HuH-7 (cell line): Measurements from ENCODE around the gene DNMT1.
A peak's percentile ranks its signal among the peaks of the same experiment; 100 is the strongest.
"Not testable (repeated sequence)": the region's sequence is repeated elsewhere in the genome, so short reads cannot be mapped to it uniquely, and the experiment has no call there.

Experiments
- DNase-seq: peaks from one replicate; pipeline ENCODE4 v3.0.0; 2011; ENCODE audit warnings: low spot score

DNMT1 gene

DNA sequence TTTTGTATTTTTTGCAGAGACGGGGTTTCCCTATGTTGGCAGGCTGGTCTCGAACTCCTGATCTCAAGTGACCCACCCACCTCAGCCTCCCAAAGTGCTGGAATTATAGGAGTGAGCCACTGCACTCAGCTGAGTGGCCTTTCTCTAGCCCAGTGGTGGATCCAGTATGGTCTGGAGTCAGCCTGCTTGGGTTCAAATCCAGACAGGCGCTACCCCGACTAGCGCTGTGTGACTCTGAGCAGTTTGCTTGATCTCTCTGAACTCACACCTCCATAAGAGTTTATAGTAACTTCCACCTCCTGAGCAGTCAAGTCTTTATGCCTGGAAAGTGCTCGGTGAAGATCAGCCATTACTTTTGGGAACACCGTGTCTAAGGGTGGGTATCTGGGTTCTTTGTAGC is 25.9 kb upstream of the DNMT1 start:
- no peak for DNase-seq

DNA sequence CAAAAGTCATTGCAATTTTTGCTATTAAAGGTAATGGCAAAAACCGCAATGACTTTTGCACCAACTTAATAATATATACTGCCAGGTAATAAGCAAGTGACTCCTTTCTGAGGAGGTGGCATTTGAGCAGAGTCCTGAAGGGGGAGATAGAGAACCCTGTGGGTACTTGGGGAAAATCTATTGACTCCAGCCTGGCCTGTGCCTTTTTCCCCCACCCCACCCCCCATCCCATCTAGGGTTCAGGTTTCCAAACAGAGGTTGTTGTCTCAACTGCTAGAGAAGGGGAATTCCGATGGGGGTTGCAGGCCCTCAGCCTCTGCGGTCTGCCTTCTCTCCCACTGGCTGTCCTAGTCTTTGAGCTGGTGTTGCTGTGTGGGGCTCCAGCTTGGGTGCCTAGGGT is 24.9 kb upstream of the DNMT1 start:
- DNase-seq: peak; percentile 62

GRCh38 chr19:10217085-10217484 is 22.3 kb upstream of the DNMT1 start:
- DNase-seq: no peak

DNA sequence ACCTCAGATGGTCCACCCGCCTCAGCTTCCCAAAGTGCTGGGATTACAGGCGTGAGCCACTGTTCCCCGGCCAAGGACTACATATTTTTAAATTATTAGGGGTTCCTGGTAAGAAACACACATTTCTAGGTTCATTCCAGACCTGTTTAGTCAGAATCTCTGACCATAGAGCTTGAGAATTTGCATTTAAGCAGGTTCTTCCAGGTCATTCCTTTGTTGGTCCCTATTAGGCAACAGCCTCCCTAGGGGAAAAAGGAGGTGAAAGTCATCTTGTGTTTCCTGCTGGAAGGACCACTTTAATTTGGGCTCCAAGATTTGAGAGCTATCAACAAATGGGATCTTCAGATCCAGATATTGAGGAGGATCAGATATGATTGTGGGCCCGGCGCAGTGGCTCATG is 20.0 kb upstream of the DNMT1 start:
- no peak for DNase-seq

DNA sequence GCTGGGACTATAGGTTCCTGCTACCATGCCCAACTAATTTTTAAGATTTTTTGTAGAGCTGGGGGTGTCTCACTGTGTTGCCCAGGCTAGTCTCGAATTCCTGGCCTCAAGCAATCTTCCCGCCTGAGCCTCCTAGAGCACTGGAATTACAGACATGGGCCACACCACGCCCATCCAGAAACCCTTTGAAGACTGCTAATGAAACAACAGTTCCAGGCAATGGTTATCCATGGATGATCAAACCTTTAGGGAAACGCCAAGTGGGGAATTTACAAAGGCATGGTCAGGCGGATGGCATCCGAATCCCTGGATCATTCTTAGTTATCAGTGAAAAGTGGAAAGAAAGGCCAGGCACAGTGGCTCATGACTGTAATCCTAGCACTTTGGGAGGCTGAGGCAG is 16.9 kb upstream of the DNMT1 start:
- DNase-seq: no peak

GRCh38 chr19:10211061-10211460 is 16.3 kb upstream of the DNMT1 start:
- DNase-seq: no peak

DNA sequence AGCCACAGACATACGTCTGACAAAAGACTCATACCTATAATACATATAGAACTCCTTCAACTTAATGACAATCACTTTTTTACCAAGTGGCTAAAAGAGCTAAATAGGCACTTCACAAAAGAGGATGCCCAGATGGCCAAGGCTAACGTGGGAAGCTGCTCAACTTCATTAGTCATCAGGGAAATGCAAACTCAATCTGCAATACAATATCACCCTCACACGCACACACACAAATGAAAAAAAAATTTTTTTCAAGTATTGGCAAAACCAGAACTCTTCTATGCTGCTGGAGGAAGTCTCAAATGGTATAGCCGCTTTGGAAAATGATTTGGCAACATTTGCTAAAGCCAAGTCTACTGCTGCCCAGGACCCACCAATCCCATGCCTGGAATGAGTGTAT is 14.6 kb upstream of the DNMT1 start:
- no peak for DNase-seq

DNA sequence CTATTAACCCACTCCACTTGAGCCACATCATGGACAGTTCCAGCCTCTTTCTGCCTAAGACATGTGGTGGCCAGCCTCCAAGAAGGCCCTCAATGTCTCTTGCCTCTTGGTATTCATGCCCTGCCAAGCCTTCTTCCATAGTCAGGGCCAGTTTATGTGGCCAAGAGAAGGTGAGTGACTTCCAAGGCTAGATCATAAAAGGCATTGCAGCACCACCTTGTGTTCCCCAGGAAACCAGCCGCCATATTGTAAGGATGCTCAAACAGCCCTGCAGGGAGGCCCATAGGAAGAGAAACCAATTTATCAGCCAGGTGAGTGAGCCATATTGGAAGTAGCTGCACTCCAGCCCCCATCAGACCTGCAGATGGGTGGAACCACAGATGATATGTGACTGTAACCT is 12.3 kb upstream of the DNMT1 start:
- no peak for DNase-seq

GRCh38 chr19:10206226-10206885 is 11.6 kb upstream of the DNMT1 start:
- DNase-seq: no peak

- DNase-seq: no peak
These were observed 10.9 kb upstream of the DNMT1 start for GRCh38 chr19:10205636-10206035.

- no peak for DNase-seq
These were observed 8.9 kb upstream of the DNMT1 start for GRCh38 chr19:10203686-10204085.

DNA sequence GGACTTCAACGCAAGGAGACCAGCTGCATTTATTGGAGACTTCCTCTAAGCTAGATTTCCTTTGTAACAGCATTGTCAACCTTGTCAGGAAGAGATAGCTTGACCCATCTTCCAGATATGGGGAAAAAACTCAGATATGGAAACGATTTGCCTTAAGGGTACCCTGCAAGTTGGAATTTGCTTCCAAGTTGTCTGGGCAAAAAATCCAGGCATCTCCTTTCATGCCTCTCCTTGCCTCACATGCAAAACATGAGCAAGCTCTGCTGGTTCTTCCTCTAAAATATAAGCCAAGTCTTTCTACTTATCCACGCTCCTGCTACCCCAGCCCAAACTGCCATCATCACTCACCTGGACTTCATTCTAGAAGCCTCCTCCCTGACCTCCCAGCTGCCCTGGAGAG is 6.4 kb upstream of the DNMT1 start:
- no peak for DNase-seq

DNA sequence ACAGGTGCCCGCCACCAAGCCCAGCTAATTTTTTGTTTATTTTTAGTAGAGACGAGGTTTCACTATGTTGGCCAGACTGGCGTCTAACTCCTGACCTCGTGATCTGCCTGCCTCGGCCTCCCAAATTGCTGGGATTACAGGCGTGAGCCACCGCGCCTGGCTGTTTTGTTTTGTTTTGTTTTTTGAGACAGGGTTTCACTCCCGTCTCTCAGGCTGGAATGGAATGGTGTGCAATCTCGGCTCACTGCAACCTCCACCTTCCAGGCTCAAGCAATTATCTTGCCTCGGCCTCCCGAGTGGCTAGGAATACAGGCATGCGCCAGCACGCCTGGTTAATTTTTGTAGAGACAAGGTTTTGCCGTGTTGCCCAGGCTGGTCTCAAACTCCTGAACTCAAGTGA is 5.3 kb upstream of the DNMT1 start:
- not testable (repeated sequence) for DNase-seq

DNA sequence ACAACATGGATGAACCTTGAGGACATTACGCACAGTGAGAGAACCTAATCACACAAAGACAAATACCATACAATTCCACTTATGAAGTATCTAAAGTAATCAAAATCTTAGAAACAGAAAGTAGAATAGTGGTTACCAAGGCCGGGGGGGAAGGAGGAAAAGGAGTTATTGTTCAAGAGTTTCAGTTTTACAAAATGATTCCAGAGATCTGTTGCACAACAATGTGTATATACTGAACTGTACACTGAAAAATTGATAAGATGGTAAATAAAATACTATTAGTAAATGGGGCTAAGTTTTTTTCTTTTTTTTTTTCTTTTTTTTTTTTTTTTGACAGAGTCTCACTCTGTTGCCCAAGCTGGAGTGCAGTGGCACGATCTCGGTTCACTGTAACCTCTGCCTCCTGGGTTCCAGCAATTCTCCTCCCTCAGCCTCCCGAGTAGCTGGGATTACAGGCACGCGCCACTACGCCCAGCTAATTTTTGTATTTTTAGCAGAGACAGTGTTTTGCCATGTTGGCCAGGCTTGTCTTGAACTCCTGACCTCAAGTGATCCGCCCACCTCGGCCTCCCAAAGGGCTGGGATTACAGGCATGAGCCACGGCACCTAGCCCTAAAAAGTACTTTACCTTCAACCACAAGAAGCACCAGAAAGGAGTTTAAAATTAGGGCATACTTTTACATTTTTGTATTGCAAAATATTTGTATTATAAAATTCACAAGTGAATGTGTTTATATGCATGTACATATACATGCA is 4.3 kb upstream of the DNMT1 start:
- DNase-seq: not testable (repeated sequence)

GRCh38 chr19:10195199-10195519 is 406 bp upstream of the DNMT1 start:
- peak; percentile 7 for DNase-seq

- peak; percentile 40 for DNase-seq
These were observed 808 bp downstream of the DNMT1 start for GRCh38 chr19:10193790-10194499.

- no peak for DNase-seq
These were observed 1.8 kb downstream of the DNMT1 start for GRCh38 chr19:10192922-10193321.

DNA sequence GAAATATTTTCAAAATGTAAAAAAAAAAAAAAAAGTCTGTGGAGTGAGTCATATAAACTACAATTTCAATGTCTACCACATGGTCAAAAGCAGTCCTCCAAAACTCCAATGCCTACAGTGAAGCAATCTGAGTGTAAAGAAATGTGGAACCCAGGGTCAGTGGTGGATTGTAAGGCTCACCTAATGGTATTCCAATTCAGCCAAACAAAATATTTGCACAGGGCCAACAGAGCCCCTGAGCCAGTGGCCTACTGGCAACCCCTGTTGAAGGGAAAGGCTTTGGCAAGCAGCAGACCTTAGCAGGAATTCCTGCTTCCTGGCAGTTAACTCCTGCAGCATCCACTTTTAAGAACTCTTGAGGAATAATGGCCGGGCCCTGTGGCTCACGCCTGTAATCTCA is 3.4 kb downstream of the DNMT1 start:
- peak; percentile 10 for DNase-seq

- no peak for DNase-seq
These were observed 4.7 kb downstream of the DNMT1 start for GRCh38 chr19:10190026-10190425.

GRCh38 chr19:10189616-10190015 is 5.1 kb downstream of the DNMT1 start:
- DNase-seq: no peak

- no peak for DNase-seq
These were observed 7.4 kb downstream of the DNMT1 start for GRCh38 chr19:10187315-10187714.

DNA sequence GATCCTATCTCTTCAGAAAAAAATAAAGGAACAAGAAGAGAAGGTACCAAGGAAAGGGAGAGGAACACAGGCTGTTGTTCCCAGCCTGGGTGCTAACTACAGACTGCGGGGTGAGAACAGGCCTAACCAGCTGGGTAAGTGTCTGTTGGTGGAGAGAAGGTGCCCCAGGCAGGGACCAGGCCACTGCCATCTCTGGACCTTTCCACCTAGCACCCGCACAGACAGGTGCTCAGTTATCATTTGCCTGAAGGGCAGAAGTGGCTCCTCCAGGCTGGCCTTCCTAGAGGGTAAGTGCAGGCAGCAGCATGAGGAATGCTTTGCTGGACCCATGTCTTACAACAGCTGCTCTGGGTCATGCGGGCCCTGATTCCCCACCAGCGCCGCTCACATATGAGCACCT is 10.1 kb downstream of the DNMT1 start:
- DNase-seq: no peak

GRCh38 chr19:10183926-10184325 is 10.8 kb downstream of the DNMT1 start:
- no peak for DNase-seq
